GM04503 (cell line): Measurements from ENCODE around the gene HMGA1.

Experiments
- DNase-seq: peaks from one replicate; pipeline ENCODE4 v3.0.0-alpha.2; 2012; ENCODE audit warnings: low read depth

The HMGA1 gene

DNA sequence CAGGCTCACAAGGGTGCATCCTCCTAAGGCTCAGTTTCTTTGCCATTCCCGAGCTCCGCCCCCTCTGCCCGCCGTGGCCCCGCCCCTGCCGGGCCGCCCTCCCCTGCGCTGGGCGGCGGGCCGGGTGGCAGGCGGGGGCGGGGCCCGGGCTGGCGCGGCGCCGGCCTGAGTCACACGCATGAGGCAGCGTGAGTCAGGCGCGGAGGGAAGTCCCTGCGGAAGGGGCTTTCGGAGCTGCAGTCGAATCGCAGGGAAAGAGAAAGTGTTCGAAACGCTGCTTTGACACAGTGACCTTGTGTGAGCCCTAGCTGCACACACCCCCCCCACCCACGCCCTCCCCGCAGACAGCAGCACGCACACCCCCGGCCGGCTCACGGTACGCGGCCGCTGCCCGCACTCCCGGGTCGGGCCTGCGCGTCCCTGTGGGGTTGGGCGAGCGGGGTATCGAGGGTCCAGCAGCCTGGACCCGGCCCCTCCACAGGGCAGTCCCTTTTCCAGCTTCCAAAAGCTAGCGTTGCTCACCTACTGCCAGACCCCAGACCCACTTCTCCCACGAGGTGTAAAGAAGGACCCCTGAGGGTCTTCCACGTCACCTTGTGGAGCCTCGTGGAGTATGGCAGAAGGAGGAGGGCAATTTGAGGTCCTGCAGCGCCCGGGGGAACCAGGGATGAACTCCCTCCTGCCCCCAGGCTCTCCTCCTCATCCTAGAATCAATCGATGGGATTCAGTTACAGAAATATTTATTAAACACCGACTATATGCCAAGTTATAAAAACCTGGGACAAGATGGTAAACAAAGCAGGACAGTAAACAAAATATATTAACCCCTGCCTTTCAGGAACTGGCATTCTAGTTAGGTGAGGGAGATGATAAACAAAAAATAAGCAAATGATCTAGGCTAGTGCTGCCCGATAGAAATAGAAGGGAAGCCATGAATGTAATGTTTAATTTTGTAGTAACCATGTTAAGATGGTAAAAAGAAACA lies 12.4 kb upstream of the HMGA1 start:
- DNase-seq = no peak

GRCh38 chr6:34225551-34225950 lies 11.1 kb upstream of the HMGA1 start:
- no peak for DNase-seq

DNA sequence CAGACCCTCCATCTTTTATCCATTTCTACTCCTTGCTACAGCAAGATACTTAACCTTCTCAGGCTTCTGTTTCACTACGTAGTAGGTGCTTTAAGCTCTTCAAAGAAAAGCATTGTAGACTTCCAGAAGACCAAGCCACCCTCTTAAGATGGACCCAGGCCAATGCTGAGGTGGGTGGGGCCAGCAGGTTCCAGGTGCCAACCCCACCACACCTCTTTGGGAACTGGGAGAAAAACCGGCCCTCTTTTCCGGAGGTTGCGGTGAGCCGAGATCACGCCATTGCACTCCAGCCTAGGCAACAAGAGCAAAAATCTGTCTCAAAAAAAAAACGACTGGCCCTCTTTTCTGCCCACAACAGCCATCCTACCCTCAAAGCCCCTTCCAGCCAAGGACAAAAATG lies 10.6 kb upstream of the HMGA1 start:
- DNase-seq = no peak

DNA sequence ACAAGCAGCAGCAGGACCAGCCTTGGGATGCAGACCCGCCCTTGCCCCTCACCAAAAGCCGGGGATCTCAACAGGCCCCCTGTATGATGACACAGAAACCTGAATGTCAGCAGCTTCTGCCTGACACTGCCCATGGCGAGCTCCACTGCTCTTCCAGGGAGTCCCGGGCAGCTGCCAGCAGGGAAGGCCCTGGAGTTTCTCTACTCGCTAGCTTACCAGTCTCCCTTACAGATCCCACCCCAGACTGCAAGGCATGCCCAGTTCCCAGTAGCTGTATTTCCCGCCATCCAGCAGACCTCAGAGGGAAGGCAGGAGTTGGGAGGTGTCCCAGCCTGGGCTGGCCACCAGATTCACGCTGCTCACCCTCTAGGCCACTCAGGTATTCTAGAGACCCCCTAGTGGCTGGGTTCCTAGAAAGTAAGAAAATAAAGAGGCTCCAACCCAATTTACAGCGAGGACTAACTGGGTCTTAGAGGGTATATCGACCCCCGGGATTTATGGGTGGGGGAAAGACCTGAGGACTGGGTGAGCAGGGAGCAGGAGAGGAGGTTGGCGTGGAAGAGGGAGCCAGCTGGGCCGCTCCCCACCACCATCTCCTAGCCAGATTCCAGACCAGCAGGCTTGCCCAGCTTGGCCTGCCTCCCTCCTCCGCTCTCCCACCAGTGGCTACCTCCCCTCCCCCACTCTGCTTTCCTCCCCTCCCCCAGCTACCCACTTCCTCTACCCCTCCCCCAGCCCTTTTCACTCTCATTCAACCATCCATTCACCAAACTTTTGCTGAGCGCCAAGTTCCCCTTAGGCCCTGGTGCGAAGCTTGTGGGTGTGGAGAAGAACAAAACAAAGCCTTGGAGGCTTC lies 9.7 kb upstream of the HMGA1 start:
- no peak for DNase-seq

DNA sequence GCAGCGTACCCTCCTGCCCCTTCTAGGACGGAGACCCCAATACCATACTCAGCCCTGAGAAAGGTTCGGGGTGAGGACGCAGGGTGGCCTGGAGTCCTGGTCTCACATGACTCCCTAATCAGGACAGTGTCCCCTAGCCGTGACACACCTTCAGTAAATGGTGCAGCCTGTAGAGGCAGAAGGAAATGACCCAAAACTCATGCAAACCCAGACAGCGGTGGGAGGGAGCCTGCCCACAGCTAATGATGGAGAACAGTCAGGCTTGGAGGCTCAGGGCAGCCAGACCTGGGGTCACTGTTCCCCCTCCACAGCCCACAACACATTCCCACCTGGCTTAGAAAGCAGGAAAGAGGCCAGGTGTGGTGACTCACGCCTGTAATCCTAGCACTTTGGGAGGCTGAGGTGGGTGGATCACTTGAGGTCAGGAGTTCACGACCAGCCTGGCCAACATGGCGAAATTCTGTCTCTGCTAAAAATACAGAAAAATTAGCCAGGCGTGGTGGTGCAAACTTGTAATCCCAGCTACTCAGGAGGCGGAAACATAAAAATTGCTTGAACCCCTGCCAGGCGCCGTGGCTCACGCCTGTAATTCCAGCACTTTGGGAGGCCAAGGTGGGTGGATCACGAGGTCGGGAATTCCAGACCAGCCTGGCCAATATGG lies 8.8 kb upstream of the HMGA1 start:
- DNase-seq = no peak

GRCh38 chr6:34229877-34230276 lies 6.8 kb upstream of the HMGA1 start:
- DNase-seq = no peak

- no peak for DNase-seq
Observed at GRCh38 chr6:34230653-34231371, 5.9 kb upstream of the HMGA1 start.

GRCh38 chr6:34231566-34232336 lies 4.9 kb upstream of the HMGA1 start:
- DNase-seq = no peak

- DNase-seq = no peak
Observed at GRCh38 chr6:34232901-34233300, 3.8 kb upstream of the HMGA1 start.

- no peak for DNase-seq
Observed at GRCh38 chr6:34233867-34234266, 2.8 kb upstream of the HMGA1 start.

GRCh38 chr6:34234667-34235306 lies 1.9 kb upstream of the HMGA1 start:
- DNase-seq = no peak

DNA sequence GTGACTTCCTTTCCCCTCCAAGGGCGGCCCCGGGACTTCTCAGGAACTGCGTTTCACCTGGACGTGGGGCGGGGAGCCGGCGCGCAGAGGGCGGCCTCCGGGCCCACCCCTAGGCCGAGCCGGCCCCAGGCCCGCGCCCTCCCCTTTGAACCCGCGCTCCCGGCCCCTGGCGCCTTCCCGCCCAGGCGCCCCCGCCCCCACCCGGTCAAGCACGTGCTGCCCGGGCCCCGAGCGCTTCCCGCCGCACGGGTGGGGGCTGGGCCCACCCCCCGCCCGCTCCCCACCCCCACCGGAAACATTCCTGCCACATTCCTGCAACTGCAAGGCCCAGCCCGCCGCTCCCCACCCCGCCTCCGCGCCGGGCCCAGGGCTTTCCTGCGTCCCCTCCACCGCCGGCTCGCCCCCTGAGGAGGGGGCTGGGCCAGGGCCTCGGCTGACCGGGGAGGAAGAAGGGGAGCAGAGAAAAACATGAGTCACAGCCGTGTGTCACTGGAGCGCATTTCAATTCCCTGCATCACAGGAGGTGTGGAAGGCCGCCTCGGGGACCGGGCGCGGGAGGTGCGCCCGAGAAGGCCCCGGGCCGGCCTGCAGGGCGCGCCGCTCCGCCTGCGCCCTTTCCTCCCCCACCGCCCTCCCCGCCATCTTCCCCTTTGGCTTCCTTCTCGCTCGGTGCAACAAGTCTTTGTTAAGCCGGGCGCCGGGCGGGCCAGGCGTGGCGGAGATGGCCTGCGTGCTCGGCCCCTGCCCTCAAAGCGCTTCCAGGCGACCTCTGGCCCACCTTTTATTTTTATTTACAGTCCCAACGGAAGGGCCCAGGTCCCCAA lies 1.2 kb upstream of the HMGA1 start:
- DNase-seq = no peak

- no peak for DNase-seq
Observed at GRCh38 chr6:34236131-34236442, 586 bp upstream of the HMGA1 start.

DNA sequence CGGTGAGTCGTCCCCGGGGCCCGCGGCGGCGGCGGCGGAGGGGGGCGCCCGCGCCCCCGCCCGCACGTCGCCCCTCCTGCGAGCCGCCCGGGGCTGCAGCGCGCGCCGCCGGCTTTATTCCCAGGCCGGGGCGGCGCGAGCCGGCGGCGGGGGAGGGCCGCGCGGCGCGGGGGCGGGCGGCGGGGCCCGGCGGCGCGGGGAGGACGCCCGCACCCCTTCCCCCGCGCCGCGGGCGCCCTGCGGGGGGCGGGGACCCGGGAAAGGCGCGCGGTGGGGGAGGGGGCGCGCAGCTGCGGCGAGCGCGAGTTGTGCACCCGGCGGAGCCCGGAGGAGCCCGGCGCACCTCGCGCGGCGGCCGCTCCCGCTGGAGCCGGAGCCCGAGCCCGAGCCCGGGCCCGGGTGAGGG lies 646 bp downstream of the HMGA1 start:
- DNase-seq = no peak

GRCh38 chr6:34237722-34238584 lies 1.3 kb downstream of the HMGA1 start:
- no peak for DNase-seq

GRCh38 chr6:34238585-34239499 lies 2.2 kb downstream of the HMGA1 start:
- DNase-seq = no peak

- no peak for DNase-seq
Observed at GRCh38 chr6:34239500-34239825, 2.8 kb downstream of the HMGA1 start.

GRCh38 chr6:34239893-34240292 lies 3.2 kb downstream of the HMGA1 start:
- no peak for DNase-seq
